NCI-H2081 (cell line): ENCODE data around the gene TNKS2.
"Not testable (repeated sequence)": the region's sequence is repeated elsewhere in the genome, so short reads cannot be mapped to it uniquely, and the experiment has no call there.

Experiments
- DNase-seq, 2 experiments: peaks; one replicate each; lab custom pipeline; 2025; lab: John Stamatoyannopoulos, UW

The TNKS2 gene

DNA sequence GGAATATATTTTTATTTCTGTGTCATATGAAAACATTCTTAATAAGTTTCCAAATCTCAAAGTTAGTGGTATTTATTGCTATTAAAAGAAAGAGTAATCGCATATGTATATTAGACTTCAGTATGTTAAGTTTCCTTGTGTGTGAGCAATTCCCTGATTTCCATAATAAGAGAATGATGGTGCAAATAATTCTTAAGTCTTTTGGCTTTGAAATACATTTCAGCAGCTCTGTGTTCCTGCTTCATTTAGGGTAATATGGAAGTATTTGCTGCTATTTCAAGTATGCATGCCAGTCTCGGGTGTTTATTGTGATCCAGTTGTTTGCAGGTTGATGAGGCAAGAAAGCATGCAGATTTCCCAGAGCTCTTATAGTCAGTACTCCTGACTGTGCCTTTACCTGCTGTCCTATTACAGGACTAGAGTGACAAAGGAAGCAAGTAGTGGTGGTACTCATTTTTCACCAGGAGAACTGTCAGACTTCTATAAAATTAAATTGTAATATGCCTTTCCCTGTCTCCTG is 67.4 kb downstream of the TNKS2 start:
- no peak for DNase-seq

DNA sequence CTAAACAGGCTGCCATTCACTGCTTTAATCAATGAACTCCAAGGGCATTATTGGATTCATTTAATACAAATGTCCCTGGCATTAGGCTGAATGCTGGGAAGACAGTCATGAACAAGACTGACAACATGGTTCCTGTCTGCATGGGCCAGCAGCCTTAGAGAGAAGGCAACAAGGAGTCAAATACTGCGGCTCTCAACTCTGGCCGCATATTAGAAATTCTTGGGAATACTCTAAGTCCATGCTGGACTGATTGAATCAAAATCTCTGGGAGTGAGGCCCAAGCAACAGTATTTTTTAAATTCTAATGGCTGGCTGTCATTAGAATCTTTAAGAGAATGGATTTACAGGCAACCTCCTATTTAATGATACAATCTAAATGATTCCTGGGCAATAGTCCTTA is 76.9 kb downstream of the TNKS2 start:
- no peak for DNase-seq

DNA sequence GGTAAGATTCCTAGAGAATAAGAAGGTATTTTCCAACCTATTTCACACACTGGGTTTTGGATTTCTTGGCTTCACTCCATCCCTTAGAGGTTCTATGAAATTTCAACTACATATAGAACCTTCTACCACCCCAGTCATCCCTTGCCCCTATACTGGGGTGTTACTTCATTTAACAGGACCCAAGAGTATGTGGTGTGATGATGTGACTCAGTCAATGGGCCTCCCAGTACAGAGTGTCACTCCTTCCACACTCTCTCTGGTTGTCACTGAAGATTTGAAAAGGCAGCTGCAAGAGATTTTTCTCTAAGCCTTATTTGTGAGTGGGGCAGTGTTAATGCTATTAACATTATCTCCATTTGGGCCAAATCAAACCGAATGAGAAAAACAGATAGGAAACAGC is 77.6 kb downstream of the TNKS2 start:
- DNase-seq = no peak

DNA sequence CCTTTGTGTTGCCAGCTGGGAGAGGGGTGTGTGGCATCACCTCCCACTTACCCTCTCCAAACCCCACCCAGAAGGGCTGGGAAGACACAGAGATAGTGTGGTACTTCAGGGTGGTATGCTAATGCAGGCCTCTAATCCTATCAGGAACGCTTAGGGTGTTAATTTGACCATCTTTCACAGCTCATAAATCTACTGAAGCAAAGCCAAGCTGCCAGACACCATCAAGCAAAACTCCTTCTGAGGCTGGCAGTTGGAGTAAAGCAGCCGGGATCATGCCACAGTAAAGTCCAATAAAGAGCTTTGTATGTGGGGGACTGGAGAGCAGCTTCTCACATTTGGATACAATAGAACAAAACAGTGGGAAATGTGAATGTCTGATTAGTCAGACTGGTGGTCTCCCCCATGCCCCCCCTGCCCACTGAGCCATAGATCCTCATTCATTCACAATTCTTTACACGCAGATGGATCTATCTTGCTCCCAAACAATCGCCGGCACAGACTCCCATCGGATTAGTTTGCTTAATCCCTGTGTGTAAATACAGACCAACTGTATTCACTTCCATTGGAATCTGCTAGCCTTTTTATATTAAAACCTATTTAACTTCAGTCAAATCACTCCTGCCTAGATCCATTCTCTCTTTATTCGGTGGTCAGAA is 81.4 kb downstream of the TNKS2 start:
- DNase-seq = no peak

DNA sequence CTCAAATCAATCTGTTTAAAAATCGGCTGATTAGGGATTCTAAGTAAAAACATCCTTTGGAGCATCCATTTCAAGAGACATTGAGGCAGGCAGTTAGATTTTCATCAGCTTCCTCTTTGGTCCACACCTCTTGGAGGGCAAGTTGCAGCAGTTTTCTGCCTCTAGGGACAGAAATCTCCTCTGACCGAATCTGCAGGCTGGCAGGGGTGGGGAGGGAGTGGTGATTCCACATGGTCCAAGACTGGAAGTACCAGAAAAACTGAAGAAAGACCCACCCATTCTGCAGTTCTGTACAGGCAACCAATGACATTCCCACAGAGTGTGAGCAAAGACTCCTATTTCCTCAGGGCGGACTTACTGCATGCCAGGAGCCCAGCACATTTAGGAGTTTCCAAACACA is 82.1 kb downstream of the TNKS2 start:
- DNase-seq = no peak

DNA sequence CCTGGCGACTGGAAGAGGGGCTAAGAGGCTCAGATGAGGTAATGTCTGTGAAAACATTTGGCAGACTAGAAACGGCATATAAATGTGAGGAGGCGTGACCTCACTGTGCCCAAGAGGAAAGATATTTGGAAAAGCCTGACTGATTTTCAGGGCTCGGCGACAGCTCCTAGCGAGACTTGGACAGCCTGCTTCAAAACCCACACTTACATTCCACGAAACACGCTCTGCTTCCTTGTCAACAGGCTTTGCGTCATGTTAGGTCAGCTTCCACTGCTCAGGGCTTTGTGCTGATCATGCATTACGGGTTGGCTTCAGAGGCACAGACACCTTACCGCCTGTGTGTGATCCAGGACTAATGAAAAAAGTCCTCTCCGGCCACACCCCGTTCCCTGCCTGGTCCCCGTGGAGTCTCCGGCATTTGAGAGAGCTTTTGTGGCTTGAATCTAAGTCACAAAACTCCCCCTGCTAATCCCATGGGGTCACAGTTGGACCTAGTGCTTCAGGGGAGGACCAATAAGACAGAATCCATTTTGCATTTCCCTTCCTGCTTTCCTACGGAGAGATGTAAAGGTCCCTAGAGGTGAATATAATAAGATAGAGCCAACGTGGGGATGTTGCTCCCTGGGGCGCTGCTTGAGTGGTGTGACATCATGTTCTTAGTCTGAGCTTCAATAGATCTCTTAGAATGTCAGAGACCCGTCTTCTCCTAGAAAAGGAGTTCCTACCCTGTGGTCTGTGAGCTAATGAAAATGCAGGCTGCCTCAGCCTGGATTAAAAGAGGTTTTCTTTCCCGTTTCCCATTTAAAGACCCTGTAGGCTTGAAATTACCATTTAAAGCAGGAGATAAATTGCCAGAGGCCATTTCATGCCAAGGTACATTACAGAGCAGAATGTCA is 85.6 kb downstream of the TNKS2 start:
- no peak for DNase-seq

DNA sequence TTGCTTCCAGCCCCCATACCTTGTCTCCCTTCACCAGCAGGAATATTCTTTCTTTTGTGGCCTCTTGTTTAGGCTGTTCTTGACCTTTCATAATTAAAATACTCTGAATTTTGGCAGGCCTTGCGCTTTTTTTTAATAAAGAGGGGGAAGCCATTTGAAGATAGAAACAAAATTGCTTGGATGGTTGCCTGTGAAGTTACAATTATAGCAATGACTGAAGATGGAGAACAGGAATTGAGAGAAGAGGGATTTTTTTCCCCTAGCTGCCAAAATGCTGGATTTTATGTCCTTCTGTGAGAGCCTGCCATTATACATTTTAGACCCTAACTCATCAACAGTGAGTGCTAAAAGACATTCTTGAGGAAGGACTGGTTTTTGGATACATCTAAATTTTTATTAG is 86.3 kb downstream of the TNKS2 start:
- no peak for DNase-seq

DNA sequence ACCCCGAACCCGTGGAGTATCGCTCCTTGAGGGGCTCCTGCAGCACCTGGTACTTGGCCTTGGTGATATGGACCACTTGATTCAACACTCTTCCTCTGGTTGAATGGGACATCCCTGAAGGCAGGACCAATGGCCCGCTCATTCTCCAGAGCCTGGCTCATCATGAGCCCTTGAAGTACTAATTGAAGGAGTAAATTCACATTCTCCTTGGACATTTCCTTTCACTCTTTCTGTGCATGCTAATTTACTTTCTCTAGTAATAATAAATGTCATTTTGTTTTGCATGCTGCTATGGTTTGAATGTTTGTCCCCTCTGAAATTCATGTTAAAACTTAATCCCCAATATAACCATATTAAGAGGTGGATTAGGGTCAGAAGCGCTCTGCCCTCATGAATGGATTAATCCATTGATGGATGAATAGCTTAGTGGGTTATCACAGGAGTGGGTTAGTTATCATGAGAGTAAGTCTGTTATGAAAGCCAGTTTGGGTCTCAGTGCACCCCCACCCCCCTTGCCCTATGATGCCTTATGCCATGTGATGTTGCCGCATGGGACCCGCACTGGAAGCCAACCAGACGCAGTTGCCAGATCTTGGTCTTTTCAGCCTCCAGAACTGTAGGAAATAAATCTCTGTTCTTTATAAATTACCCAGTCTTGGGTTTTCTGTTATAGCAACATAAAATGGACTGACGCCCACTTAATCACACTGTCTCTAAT is 87.3 kb downstream of the TNKS2 start:
- no peak for DNase-seq

DNA sequence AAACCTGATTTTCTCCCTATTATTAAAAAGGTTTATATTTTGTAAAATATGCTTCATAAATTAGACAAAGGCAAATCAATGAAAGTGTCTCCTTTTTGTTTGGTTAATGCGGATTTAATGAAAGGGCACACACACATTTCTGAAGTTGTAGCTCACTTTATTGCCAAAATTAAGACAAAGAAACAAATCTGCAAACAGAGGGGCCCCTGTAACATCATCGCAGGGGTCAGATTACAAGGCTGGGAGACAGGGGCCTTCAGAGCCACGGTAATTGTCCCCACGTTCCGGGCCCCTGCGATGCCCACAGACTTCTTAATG is 88.7 kb downstream of the TNKS2 start:
- no peak for DNase-seq

DNA sequence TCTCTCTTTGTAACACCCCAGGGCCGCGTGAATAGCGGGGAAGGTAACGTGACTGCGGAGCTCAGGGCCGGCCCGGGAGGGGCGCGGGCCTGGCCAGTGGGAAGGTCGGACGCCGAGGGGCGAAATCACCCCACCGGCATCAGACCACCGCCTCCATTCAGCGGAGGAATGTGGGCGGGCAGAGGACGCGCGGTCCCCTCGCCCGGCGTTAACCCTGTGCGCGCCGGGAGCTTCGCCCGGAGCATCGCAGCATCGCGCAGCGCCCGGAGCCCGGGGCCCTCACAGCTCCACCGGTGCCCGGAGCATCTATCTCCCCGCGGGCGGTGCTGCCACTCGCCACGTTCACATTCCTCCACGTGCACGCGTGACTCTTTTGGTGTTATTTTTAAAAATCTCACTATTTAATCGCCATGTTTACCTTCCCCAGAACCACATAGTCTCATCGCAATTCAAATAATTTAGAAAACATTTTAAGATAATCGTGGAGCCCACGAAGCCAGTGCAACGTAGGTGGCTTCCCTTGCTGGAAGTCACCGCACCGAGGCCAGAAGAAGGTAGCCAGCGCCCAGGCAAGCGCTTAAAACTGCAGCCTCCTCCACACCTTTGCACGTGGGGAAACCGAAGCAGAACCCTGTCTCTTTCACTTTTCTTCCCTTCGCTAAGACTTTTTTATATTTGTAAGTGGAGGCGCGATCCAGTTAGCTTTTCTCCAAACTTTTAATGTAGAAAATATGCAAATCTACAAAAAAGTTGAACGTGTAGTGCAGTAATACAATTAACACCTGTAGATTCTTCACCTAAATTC is 89.2 kb downstream of the TNKS2 start:
- DNase-seq = no peak

DNA sequence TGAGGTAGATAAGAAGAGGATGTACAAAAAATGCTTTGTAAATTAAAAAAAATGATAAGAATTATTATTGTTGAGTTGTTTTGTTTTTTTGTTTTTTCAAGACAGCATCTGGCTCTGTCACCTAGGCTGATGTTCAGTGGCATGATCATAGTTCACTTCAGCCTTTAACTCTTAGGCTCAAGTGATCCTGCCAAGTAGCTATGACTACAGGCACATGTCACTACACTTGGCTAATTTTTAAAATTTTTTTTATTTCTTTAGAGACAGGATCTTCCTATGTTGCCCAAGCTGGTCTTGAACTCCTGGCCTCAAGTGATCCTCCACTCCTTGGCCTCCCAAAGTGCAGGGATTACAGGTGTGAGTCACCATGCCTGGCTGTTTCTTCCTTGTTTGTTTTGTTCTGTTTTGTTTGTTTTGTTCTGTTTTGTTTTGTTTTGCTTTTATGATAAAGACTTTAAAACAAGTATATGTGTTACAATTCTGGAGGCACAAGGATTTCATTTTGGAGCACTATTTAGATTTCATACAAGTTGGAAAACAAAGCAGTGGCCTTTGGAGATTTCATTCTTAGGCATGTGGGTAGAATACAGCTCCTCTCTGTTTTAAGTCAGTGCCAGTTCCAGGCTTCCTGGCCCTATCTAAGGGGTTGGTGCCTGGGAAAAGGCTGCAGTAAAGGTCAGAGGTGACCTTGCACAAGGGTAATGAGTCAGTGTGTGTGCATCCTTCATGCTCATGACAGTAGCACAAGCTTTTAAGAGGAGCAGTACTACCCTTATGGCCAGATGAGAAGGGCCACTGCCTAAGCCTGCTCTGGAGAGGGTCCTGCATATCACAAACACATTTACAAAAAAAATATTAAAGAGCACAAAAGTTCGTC is 93.1 kb downstream of the TNKS2 start:
- DNase-seq = no peak

DNA sequence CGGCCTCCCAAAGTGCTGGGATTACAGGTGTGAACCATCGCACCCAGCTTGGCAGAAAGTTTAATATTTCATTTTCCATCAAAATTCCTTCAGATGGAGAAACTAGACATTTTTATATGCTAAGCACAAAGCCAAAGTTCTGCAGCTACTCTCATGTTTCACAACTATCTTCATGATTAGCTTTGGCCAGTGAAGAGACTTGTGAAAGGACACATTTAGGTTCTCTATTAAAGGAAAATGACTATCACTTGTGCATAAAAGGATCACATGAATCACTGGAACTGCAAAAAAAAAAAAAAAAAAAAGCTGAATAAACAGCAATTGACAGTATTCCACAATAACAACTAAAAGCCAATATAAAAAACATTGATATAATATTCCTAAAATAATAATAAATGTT is 94.8 kb downstream of the TNKS2 start:
- no peak for DNase-seq

DNA sequence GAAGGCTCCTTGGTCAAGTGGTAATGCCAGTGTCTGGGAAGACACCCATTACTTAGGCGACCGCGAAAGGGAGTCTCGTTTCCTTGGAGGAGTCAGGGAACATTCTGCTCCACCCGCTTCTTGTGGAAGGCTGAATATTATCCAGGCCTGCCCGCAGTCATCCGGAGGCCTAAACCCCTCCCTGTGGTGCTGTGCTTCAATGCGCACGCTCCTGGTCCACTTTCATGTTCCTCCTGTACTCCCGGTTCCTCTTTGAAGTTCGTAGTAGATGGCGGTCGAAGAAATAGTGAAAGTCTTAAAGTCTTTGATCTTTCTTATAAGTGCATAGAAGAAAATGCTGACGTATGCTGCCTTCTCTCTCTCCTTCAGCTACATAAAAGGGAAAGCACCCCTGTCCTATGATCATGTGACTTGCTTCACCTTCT is 96.0 kb downstream of the TNKS2 start:
- DNase-seq = not testable (repeated sequence)

DNA sequence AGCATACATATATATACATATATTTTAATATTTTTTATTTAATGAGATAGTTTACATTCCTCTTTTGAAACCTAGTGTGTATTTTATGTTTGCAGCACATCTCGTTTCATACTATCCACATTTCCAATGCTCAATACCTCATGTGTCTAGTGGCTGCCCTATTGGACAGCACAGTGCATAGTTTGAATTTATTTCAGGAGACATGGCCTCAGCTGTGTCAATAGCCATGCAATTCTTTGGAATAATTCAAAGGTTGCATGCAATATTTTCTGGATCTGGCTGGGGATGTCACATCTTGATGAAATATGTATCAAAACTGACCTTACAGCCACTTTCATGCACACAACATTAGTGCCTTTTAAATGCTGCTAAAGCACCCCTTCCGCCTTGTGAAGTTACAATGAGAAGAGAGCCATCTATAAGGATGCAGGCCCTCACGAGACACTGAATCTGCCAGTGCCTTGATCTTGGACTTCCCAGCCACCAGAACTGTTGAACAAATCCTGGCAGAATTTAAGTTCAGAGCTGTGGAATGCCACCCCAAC is 98.1 kb downstream of the TNKS2 start:
- DNase-seq = no peak

DNA sequence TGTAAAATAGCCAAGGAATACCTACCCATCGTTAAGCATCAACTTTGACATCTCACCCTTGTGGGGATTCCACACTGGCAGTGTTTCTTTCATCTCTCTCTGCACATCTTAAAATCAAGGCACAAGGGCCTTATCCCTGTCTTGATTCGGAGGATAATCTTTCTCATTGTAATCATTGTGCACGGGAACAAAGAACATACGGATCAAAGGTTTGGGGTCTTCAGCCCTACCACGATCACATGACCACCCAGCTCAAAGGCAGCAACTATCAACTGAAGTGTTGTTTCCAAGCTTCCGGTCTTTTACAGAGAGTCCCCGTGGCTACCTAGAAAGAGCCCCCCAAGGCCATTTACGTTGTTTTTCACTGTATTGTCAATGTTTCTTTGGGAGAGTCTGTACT is 99.2 kb downstream of the TNKS2 start:
- no peak for DNase-seq

DNA sequence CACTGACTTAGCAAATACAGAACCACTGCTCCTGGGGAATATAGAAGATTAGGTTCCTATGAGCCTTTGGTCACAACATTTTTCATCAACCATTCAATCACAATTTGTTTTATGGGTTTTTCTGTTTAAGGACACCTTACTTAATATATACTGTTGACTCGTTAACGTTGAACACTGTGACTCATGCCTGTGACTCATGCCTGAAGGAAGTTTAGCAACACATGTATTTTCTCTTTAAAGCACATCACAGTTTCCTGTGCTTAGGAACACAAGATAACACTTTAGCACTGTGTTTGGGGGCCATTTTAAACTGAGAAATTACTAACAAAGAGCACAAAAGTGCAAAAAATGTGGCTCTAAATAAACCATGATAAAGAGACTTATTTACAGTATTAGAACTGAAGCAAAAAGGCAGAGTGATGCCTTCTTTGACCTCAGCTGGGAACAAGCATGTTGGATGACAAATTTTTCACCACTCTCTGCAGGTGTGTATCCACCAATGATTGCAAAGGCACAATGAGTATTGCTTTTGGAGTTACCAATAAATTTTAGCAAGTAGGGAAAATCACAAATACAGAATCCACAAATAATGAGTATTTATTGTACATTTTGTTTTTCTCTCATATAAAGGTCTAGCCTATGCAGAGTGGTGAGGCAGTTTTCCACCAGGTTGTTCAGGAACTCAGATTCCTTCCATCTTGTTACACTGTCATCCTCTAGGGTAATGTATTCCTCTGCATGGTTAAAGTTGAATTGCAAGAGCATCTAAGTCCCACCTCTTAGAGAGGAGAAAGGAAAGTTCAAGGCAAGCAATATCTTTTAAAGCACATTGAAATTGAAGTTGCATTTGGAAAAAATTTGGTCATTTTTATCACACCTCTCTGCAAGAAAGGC is 103.8 kb downstream of the TNKS2 start:
- peak in 1 of 2 experiments; percentile 11 for DNase-seq

DNA sequence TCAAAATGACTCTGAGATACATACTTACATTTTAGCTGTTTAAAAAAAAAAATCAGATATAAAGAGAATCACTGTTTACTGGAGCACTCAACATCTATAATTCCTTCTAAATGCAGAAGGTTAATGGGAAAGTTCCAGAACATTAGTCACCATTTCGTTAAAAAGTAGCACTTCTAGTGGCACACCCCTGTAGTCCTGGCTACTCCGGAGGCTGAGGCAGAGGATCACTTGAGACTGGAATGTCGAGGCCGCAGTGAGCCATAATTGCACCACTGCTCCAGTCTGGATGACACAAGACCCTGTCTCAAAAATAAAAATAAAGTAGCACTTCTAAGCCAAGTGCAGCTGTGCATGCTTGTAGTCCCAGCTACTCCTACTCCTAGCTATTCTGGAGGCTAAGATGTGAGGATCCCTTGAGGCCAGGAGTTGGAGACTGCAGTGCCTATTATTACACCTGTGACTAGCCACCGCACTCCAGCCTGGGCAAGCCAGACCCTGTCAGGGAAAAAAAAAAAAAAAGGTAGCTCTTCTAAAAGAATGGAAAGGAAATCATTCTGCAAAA is 108.9 kb downstream of the TNKS2 start:
- DNase-seq = no peak

DNA sequence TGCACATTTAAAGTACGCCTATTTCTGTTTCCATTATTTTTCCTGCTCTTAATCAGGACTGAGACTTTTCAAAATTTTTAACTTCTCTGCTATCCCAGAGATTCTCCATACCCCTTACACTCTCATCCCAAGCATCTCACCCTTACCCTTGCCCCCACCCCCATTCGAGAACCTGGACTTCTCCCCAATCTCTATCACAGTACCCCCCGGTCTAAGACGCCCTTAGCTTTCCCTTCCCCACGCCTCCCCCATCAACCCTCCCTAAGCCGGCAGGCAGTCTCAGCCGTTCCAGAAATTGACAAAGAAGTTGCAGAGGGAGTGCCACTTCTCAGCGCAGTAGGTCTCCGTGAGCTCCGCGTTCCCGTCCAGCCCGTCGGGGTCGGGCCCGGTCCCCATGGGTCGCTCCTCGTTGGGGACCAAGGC is 109.7 kb downstream of the TNKS2 start:
- DNase-seq = no peak
